Activated CD4-positive, alpha-beta T cell treated with anti-CD3 and anti-CD28 coated beads, Interleukin-10, Interleukin-2, amounts not matched to agents 100 ng/mL and 50 ng/mL, durations not matched to agents 16 hours and 8 hours (primary cell): Measurements from ENCODE around the gene USP17L30.
"Not testable (repeated sequence)": the region's sequence is repeated elsewhere in the genome, so short reads cannot be mapped to it uniquely, and the experiment has no call there.

Experiments
- DNase-seq: peaks from one replicate; pipeline ENCODE4 v3.0.0-alpha.2; 2020

USP17L30 gene, protein sequence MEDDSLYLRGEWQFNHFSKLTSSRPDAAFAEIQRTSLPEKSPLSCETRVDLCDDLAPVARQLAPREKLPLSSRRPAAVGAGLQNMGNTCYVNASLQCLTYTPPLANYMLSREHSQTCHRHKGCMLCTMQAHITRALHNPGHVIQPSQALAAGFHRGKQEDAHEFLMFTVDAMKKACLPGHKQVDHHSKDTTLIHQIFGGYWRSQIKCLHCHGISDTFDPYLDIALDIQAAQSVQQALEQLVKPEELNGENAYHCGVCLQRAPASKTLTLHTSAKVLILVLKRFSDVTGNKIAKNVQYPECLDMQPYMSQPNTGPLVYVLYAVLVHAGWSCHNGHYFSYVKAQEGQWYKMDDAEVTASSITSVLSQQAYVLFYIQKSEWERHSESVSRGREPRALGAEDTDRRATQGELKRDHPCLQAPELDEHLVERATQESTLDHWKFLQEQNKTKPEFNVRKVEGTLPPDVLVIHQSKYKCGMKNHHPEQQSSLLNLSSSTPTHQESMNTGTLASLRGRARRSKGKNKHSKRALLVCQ

DNA sequence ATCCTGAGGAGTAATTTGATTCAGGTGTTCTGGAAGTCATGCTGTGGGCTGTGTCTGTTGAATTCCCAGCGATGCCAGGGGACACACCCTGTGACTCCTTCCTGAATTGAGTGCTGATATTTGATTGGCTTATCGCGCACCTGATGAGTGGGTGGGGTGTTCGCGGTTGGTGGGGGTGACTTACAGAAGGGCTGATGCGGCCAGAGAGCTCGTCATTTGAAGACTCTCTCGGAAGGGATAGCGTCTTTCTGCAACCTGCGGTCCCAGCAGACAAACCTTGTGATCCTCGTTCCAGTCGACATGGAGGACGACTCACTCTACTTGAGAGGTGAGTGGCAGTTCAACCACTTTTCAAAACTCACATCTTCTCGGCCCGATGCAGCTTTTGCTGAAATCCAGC lies at the start of gene USP17L30:
USP17L30 (plus strand) TSS at position 301 of the 400 bp plus-strand sequence; CDS start at position 301, 0 bp downstream.
- DNase-seq, result not testable (repeated sequence)

DNA sequence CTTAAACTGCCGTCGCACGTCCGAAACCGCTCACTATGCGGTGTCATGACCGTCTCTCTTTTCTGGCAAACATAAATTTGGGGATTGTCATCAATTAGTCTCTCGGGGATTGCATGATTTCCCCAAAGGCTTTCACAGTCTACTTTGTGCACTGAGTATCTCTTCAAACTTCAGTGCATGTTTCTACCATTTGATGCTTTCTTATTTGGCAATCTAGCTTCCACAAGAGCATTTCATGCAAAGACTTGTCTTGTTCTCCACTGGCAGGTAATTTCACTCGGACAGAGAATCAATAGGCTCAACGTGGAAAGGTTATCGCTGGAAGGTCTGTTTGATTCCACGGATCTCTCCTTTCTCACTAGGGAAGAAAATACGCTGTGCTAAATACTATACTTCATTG lies 38.7 kb upstream of the USP17L30 start:
- peak; percentile 9 for DNase-seq

DNA sequence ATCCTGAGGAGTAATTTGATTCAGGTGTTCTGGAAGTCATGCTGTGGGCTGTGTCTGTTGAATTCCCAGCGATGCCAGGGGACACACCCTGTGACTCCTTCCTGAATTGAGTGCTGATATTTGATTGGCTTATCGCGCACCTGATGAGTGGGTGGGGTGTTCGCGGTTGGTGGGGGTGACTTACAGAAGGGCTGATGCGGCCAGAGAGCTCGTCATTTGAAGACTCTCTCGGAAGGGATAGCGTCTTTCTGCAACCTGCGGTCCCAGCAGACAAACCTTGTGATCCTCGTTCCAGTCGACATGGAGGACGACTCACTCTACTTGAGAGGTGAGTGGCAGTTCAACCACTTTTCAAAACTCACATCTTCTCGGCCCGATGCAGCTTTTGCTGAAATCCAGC lies 38.1 kb upstream of the USP17L30 start, which contains the start of gene USP17L24:
USP17L24 (plus strand) TSS at position 301 of the 400 bp plus-strand sequence; CDS start at position 301, 0 bp downstream.
- DNase-seq, result not testable (repeated sequence)

DNA sequence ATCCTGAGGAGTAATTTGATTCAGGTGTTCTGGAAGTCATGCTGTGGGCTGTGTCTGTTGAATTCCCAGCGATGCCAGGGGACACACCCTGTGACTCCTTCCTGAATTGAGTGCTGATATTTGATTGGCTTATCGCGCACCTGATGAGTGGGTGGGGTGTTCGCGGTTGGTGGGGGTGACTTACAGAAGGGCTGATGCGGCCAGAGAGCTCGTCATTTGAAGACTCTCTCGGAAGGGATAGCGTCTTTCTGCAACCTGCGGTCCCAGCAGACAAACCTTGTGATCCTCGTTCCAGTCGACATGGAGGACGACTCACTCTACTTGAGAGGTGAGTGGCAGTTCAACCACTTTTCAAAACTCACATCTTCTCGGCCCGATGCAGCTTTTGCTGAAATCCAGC lies 33.3 kb upstream of the USP17L30 start, which contains the start of gene USP17L25:
USP17L25 (plus strand) TSS at position 301 of the 400 bp plus-strand sequence; CDS start at position 301, 0 bp downstream.
- DNase-seq, result not testable (repeated sequence)

DNA sequence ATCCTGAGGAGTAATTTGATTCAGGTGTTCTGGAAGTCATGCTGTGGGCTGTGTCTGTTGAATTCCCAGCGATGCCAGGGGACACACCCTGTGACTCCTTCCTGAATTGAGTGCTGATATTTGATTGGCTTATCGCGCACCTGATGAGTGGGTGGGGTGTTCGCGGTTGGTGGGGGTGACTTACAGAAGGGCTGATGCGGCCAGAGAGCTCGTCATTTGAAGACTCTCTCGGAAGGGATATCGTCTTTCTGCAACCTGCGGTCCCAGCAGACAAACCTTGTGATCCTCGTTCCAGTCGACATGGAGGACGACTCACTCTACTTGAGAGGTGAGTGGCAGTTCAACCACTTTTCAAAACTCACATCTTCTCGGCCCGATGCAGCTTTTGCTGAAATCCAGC lies 28.6 kb upstream of the USP17L30 start, which contains the start of gene USP17L26:
USP17L26 (plus strand) TSS at position 301 of the 400 bp plus-strand sequence; CDS start at position 301, 0 bp downstream.
- DNase-seq, result not testable (repeated sequence)

DNA sequence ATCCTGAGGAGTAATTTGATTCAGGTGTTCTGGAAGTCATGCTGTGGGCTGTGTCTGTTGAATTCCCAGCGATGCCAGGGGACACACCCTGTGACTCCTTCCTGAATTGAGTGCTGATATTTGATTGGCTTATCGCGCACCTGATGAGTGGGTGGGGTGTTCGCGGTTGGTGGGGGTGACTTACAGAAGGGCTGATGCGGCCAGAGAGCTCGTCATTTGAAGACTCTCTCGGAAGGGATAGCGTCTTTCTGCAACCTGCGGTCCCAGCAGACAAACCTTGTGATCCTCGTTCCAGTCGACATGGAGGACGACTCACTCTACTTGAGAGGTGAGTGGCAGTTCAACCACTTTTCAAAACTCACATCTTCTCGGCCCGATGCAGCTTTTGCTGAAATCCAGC lies 23.8 kb upstream of the USP17L30 start, which contains the start of gene USP17L5:
USP17L5 (plus strand) TSS at position 301 of the 400 bp plus-strand sequence; CDS start at position 301, 0 bp downstream.
- DNase-seq, result not testable (repeated sequence)

DNA sequence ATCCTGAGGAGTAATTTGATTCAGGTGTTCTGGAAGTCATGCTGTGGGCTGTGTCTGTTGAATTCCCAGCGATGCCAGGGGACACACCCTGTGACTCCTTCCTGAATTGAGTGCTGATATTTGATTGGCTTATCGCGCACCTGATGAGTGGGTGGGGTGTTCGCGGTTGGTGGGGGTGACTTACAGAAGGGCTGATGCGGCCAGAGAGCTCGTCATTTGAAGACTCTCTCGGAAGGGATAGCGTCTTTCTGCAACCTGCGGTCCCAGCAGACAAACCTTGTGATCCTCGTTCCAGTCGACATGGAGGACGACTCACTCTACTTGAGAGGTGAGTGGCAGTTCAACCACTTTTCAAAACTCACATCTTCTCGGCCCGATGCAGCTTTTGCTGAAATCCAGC lies 19.1 kb upstream of the USP17L30 start, which contains the start of gene USP17L27:
USP17L27 (plus strand) TSS at position 301 of the 400 bp plus-strand sequence; CDS start at position 301, 0 bp downstream.
- DNase-seq, result not testable (repeated sequence)

DNA sequence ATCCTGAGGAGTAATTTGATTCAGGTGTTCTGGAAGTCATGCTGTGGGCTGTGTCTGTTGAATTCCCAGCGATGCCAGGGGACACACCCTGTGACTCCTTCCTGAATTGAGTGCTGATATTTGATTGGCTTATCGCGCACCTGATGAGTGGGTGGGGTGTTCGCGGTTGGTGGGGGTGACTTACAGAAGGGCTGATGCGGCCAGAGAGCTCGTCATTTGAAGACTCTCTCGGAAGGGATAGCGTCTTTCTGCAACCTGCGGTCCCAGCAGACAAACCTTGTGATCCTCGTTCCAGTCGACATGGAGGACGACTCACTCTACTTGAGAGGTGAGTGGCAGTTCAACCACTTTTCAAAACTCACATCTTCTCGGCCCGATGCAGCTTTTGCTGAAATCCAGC lies 14.3 kb upstream of the USP17L30 start, which contains the start of gene USP17L28:
USP17L28 (plus strand) TSS at position 301 of the 400 bp plus-strand sequence; CDS start at position 301, 0 bp downstream.
- DNase-seq, result not testable (repeated sequence)

DNA sequence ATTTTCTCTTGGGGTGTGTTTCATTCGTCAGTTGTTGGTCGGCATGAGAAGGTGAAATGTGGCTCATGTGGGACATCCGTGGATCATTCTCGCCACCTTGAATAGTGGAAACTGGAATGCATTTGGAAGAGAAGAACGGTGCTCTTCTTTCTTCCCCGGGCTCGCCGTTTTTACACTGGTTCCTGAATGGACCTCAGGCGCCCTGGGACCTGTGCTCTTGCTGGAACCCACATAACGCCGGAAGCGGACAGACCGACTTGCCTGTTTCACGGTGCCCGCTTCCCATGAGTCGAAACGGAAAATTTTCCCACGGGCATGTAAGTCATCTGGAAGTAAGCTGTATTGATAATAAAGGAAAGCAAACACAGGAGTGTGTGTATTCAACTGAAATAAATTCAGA lies 12.1 kb upstream of the USP17L30 start:
- DNase-seq, result not testable (repeated sequence)

DNA sequence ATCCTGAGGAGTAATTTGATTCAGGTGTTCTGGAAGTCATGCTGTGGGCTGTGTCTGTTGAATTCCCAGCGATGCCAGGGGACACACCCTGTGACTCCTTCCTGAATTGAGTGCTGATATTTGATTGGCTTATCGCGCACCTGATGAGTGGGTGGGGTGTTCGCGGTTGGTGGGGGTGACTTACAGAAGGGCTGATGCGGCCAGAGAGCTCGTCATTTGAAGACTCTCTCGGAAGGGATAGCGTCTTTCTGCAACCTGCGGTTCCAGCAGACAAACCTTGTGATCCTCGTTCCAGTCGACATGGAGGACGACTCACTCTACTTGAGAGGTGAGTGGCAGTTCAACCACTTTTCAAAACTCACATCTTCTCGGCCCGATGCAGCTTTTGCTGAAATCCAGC lies 9.6 kb upstream of the USP17L30 start, which contains the start of gene USP17L29:
USP17L29 (plus strand) TSS at position 301 of the 400 bp plus-strand sequence; CDS start at position 301, 0 bp downstream.
- DNase-seq, result not testable (repeated sequence)

DNA sequence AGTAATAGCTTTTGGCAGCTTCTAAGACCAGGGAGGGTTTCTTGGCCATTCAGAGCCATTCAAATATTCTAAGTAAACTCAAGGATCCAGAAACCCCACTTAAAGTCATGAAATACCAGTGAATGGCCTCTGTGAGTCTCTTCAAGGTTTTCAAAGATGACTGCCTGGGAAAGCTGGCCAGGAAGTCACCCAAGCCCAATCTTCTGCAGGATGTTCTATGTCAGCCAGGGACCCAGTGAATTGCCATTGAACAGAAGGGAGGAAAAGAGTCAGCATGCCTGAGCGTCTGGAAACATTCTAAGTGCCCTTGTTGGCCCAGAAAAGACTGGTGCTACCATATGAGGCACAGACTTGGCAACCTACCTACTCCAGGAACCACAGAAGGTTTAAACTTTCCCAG lies 17.0 kb downstream of the USP17L30 start:
- not testable (repeated sequence) for DNase-seq

DNA sequence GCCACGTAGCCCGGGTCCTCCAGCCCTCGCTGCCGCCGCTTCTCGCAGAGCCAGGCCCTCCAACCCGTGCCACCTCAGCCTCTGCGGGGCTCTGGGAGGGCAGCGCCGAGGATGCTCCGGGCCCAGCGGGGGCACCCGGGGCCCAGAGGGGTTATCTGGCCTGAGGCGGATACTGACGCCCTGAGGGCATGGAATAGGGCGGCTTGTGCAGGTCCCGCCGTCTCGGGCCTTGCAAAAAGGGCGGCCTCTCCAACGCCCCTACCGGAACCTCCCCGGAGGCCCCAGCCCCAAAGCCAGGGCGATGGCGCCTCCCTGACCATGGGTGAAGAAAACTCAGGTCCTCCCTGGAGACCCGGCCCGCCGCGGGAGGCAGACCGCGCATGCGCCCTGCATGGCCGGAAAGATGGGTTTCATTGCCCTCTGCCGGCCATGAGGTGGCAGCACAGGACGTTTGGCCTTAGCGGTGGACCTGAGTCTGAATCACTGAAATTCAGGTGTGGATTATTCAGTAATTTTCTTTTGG lies 18.1 kb downstream of the USP17L30 start:
- peak; percentile 74 for DNase-seq

DNA sequence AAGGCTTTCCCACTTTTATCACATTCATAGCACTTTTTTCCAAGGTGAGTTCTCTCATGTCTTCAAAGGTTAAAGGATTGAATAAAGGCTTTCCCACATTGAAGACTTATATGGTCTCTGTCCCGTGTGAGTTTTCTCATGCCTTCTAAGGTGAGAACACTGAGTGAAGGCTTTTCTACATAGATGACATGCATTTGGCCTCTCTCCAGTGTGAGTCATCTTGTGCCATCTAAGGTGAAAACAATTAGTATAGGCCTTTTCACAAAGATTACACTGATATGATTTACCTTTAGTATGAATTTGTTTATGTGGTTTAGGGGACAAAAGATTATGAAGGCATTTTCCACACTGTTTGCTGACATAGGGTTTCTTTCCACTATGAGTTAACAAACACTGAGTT lies 21.2 kb downstream of the USP17L30 start:
- no peak for DNase-seq

DNA sequence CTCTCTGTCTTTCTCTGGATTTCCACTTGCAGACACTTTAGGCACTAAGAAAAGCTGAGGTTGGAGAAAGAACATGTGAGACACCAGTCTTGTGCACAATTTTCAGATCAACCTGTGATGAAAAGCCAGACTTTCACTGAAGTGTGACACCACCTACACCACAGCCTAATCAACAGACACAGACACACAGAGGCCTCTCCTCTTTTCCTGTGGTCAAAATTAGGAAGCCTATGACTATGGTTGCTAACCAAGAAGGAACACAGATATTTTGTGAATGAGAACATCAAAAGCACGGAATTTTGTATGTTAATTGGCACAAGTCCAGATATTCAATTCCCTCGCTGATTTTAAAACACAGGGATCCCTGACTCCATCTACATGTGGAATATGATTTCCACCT lies 26.1 kb downstream of the USP17L30 start:
- DNase-seq, result not testable (repeated sequence)

DNA sequence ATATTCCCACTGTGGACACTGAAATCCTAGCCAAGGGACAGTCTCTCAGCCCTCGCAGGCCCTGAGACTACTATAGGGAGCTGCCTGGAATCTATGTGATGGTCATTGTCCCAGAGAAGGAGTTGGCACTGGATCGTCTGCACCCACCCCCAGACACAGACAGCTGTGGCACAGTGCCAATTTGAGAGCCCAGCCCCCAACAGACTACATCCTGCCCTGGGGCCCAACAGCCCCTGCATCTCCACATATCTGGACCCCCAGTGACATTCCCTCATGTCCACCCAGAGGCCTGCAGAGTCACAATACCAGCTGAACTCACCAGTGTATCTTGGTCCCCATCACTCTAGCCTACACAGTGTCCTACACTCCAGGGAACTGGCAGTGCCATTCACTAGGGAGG lies 42.8 kb downstream of the USP17L30 start:
- not testable (repeated sequence) for DNase-seq

DNA sequence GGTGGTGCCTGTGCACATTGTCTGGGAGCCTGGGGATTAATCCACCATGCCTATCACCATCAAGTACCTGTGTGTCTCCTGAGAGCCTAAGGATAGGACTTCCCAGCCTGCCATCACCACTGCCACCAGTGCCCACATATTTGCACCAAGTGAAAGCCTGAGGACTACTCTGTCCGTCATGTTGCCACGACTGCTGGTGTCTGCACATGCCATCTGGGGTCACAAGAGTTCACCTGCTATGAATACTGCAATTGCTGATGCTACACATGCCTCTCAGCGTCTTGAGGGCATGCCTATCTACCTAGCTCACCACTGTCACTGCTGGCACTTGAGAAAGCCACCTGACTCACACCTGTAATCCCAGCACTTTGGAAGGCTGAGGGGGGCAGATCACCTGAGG lies 43.6 kb downstream of the USP17L30 start:
- not testable (repeated sequence) for DNase-seq

DNA sequence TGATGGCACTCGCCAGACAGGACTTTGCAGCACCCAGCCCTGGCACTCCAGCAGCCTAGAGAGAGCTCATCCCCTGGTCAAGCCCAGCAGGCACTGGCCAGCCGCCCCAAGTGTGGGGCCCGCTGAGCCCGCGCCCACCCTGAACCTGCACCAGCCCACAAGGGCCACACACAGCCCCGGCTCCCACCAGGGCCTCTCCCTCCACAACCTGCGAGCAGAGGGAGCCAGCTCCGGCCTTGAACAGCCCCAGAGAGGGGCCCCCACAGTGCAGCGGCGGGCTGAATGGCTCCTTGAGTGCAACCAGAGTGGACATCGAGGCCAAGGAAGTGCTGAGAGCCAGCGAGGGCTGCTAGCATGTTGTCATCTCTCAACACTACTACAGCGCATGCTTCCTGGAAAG lies 46.9 kb downstream of the USP17L30 start:
- DNase-seq, result no peak
